ENCODE data around the gene IGF2BP3. TPM values are rescaled to one million over a fixed set of nuclear protein-coding genes. Genes with fewer than 3 reads are reported as not detected.
A peak's percentile ranks its signal among the peaks of the same experiment; 100 is the strongest.

Gene IGF2BP3
- total RNA-seq, 1 experiment from 2014 or later = 80.2 TPM

DNA sequence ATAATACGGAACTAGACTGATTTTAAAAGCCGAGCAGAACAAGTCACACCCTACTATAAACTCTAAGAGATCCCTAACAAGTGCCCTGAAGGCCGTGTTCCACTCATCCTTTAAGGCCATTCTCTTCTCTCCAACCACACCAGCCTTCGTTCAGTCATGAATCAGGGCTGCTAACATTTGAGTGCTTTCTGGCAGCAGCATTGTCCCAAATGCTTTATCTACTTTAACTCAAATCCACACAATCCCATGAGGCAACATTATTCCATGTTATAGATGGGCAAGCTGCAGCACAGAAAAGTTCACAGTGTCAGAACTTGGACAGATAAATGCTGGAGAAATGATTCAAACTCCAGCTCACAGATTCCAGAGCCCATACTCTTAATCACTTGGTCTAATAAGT is 97.7 kb downstream of the IGF2BP3 start:
- Histone ChIP-seq H3K27ac (ENCODE audit: low read length) (no peak overlapping the region), H3K9me3 (ENCODE audit: control insufficient read depth, insufficient read depth, low read depth, low read length) (no peaks in the 10 kb centered on the region), H3K4me1 (ENCODE audit: control insufficient read depth, insufficient read depth, low read length) (no peaks in the 10 kb centered on the region), H3K27me3 (ENCODE audit: control insufficient read depth, insufficient read depth, low read length) (no peaks in the 10 kb centered on the region), H3K4me3 (ENCODE audit: low read depth in 2 of 2, low read length in 2 of 2) (no peak overlapping the region), H3K36me3 (ENCODE audit: control insufficient read depth, insufficient read depth, low read length) (no peaks in the 10 kb centered on the region)
- in situ Hi-C loops (cut with HindIII; ENCODE audit: low pct_unique_long_range_greater_than_20kb, low sequenced_read_pairs) (no loop called here), intact Hi-C loops (cut with micrococcal nuclease; ENCODE audit: unreplicated experiment) (no loop called here)
- no peak for ATAC-seq
- TF ChIP-seq, protein P1, sequence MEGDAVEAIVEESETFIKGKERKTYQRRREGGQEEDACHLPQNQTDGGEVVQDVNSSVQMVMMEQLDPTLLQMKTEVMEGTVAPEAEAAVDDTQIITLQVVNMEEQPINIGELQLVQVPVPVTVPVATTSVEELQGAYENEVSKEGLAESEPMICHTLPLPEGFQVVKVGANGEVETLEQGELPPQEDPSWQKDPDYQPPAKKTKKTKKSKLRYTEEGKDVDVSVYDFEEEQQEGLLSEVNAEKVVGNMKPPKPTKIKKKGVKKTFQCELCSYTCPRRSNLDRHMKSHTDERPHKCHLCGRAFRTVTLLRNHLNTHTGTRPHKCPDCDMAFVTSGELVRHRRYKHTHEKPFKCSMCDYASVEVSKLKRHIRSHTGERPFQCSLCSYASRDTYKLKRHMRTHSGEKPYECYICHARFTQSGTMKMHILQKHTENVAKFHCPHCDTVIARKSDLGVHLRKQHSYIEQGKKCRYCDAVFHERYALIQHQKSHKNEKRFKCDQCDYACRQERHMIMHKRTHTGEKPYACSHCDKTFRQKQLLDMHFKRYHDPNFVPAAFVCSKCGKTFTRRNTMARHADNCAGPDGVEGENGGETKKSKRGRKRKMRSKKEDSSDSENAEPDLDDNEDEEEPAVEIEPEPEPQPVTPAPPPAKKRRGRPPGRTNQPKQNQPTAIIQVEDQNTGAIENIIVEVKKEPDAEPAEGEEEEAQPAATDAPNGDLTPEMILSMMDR (IDR thresholded peaks at IDR 0.05) = no peak
- TF ChIP-seq SIN3A (IDR thresholded peaks at IDR 0.05; ENCODE audit: borderline replicate concordance, insufficient read depth, low read depth, low read length) = no peak
- TF ChIP-seq TCF7L2 (IDR thresholded peaks at IDR 0.05; ENCODE audit: low read depth, low read length) = no peak
- TF ChIP-seq, protein P2, sequence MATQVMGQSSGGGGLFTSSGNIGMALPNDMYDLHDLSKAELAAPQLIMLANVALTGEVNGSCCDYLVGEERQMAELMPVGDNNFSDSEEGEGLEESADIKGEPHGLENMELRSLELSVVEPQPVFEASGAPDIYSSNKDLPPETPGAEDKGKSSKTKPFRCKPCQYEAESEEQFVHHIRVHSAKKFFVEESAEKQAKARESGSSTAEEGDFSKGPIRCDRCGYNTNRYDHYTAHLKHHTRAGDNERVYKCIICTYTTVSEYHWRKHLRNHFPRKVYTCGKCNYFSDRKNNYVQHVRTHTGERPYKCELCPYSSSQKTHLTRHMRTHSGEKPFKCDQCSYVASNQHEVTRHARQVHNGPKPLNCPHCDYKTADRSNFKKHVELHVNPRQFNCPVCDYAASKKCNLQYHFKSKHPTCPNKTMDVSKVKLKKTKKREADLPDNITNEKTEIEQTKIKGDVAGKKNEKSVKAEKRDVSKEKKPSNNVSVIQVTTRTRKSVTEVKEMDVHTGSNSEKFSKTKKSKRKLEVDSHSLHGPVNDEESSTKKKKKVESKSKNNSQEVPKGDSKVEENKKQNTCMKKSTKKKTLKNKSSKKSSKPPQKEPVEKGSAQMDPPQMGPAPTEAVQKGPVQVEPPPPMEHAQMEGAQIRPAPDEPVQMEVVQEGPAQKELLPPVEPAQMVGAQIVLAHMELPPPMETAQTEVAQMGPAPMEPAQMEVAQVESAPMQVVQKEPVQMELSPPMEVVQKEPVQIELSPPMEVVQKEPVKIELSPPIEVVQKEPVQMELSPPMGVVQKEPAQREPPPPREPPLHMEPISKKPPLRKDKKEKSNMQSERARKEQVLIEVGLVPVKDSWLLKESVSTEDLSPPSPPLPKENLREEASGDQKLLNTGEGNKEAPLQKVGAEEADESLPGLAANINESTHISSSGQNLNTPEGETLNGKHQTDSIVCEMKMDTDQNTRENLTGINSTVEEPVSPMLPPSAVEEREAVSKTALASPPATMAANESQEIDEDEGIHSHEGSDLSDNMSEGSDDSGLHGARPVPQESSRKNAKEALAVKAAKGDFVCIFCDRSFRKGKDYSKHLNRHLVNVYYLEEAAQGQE (IDR thresholded peaks at IDR 0.05; ENCODE audit: insufficient read depth in 1 of 2, low read depth in 2 of 2, low read length in 1 of 2) = no peak
- no peak for TF ChIP-seq POLR2AphosphoS5 (IDR thresholded peaks at IDR 0.05; ENCODE audit: low read depth, low read length)
- ChIA-PET CTCF (no interaction called here), POLR2A (no interaction called here)
- BruUV-seq (replicated peaks) = no TSS peak
- DNase-seq (ENCODE audit: low read depth, low spot score) = no peak

DNA sequence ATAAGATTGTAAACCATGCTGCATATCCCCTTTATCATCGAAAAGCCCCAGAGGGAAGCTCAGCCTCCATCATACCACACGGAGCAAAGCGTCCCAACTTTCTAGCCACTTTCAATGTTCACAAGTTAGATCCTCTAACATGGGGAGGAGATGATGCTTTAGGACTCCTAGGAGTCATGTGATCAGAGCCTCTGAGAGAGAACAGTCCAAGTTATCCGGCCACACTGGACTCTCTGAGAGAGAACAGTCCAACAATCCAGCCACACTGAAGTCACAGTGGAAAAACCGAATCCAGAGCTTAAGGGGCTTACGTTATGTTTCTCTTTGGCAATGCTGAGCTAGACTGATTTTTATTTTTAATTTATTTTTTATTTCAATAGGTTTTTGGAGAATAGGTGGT is 98.6 kb downstream of the IGF2BP3 start:
- Histone ChIP-seq H3K27me3 (ENCODE audit: control insufficient read depth, insufficient read depth, low read length) (no peaks in the 10 kb centered on the region), H3K4me3 (ENCODE audit: low read depth in 2 of 2, low read length in 2 of 2) (no peak overlapping the region), H3K36me3 (ENCODE audit: control insufficient read depth, insufficient read depth, low read length) (no peaks in the 10 kb centered on the region), H3K4me1 (ENCODE audit: control insufficient read depth, insufficient read depth, low read length) (no peaks in the 10 kb centered on the region), H3K9me3 (ENCODE audit: control insufficient read depth, insufficient read depth, low read depth, low read length) (no peaks in the 10 kb centered on the region), H3K27ac (ENCODE audit: low read length) (no peak overlapping the region)
- CTCF ChIA-PET = no interaction called here
- BruUV-seq (replicated peaks) = no TSS peak
- TF ChIP-seq, protein P2 (IDR thresholded peaks at IDR 0.05; ENCODE audit: insufficient read depth in 1 of 2, low read depth in 2 of 2, low read length in 1 of 2) = no peak
- TF ChIP-seq SIN3A (IDR thresholded peaks at IDR 0.05; ENCODE audit: borderline replicate concordance, insufficient read depth, low read depth, low read length) = no peak
- no peak for TF ChIP-seq POLR2AphosphoS5 (IDR thresholded peaks at IDR 0.05; ENCODE audit: low read depth, low read length)
- TF ChIP-seq TCF7L2 (IDR thresholded peaks at IDR 0.05; ENCODE audit: low read depth, low read length) = no peak
- TF ChIP-seq, protein P1 (IDR thresholded peaks at IDR 0.05) = no peak
- POLR2A ChIA-PET = interaction anchor here (0.6 kb wide), 1 partner anchor 36 kb away, joined by 3 read pairs; no protein-coding TSS in a partner anchor
- ATAC-seq = peak; percentile 44
- intact Hi-C loops (cut with micrococcal nuclease; ENCODE audit: unreplicated experiment) = no loop called here
- in situ Hi-C loops (cut with HindIII; ENCODE audit: low pct_unique_long_range_greater_than_20kb, low sequenced_read_pairs) = no loop called here
- DNase-seq (ENCODE audit: low read depth, low spot score) = no peak

Measured in Panc1 (cell line).